ENCODE data around the gene PPP2R5A. TPM values are rescaled to one million over a fixed set of nuclear protein-coding genes. Genes with fewer than 3 reads are reported as not detected.

The PPP2R5A gene
- total RNA-seq, 2 experiments from 2014 or later = 44.3 to 46.2 TPM

DNA sequence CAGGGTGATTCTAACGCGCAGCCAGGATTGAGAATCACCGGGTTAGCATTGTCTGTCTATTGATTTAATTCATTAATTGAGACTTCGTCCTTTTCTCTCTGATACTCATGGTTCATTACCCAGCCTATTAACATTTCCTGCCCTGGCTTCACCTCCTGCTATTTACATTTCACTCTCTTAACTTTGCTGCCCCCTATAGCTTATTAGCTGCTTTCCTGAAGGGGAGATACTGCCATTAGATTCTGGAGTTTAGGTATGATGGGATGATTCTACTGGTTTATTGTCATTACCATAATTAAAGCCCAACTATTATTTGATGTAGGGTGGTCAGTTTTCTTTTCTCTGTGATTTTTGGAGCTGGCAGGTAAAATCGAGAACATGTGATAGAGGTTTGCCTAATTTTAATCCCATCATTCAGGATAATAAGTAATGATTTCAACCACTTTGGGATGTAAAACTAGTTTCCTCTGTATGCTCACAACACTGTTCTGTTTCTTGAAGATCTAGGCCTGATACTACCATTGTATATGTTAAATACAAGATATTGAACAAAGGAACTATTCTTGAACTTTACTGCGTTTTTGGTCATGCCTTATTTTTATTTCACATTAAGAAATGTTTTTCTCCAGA, 6.4 kb downstream of the PPP2R5A start:
- Histone ChIP-seq H3K9me3 (ENCODE audit: control insufficient read depth in 1 of 2, insufficient read depth in 1 of 2, low read length in 2 of 2) (no peaks in the 10 kb centered on the region), H3K27ac (ENCODE audit: low read depth in 1 of 2, low read length in 2 of 2) (no peak overlapping the region), H3K4me1 (ENCODE audit: insufficient read depth, low read length) (peaks cover 32% of the 10 kb centered on the region), H3K4me3 (ENCODE audit: low read length) (no peak overlapping the region), H3K27me3 (ENCODE audit: control insufficient read depth in 1 of 2, insufficient read depth in 2 of 2, low read length in 2 of 2) (no peaks in the 10 kb centered on the region), H3K36me3 (ENCODE audit: insufficient read depth, low read length) (no peaks in the 10 kb centered on the region)
- intact Hi-C loops (cut with DNase I, micrococcal nuclease) = loop anchor here (1.0 to 5.0 kb wide), 6 partner anchors 36 to 614 kb away; partner anchors contain the start of gene NEK2 (in 1 of the 2)
- H3K9me3 Mint-ChIP-seq = no peaks in the 10 kb centered on the region
- H3K36me3 Mint-ChIP-seq (ENCODE audit: low read depth) = peaks cover 6% of the 10 kb centered on the region
- H3K4me1 Mint-ChIP-seq (ENCODE audit: low read depth) = peaks cover 84% of the 10 kb centered on the region
- TF ChIP-seq, protein P1, sequence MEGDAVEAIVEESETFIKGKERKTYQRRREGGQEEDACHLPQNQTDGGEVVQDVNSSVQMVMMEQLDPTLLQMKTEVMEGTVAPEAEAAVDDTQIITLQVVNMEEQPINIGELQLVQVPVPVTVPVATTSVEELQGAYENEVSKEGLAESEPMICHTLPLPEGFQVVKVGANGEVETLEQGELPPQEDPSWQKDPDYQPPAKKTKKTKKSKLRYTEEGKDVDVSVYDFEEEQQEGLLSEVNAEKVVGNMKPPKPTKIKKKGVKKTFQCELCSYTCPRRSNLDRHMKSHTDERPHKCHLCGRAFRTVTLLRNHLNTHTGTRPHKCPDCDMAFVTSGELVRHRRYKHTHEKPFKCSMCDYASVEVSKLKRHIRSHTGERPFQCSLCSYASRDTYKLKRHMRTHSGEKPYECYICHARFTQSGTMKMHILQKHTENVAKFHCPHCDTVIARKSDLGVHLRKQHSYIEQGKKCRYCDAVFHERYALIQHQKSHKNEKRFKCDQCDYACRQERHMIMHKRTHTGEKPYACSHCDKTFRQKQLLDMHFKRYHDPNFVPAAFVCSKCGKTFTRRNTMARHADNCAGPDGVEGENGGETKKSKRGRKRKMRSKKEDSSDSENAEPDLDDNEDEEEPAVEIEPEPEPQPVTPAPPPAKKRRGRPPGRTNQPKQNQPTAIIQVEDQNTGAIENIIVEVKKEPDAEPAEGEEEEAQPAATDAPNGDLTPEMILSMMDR (IDR thresholded peaks at IDR 0.05) = peak; percentile 75
- CTCF ChIA-PET = interaction anchor here (0.6 to 2.9 kb wide), 12 partner anchors 9 to 611 kb away, joined by 3 to 25 read pairs (median 4); partner anchors contain the start of genes DTL and INTS7
- peak; percentile 73 for ATAC-seq (ENCODE audit: poor library complexity)
- DNase-seq = peak in 3 of 14 experiments; percentile 74 to 80 (median 79)
- H3K4me3 Mint-ChIP-seq = peak overlapping the region; percentile 66
- peak overlapping the region; percentile 24 for H3K27ac Mint-ChIP-seq
- H3K27me3 Mint-ChIP-seq = no peaks in the 10 kb centered on the region
- POLR2A ChIA-PET = interaction anchor here (0.8 to 1.0 kb wide), 3 partner anchors 16 to 220 kb away, joined by 4 to 5 read pairs (median 4); no protein-coding TSS in a partner anchor

DNA sequence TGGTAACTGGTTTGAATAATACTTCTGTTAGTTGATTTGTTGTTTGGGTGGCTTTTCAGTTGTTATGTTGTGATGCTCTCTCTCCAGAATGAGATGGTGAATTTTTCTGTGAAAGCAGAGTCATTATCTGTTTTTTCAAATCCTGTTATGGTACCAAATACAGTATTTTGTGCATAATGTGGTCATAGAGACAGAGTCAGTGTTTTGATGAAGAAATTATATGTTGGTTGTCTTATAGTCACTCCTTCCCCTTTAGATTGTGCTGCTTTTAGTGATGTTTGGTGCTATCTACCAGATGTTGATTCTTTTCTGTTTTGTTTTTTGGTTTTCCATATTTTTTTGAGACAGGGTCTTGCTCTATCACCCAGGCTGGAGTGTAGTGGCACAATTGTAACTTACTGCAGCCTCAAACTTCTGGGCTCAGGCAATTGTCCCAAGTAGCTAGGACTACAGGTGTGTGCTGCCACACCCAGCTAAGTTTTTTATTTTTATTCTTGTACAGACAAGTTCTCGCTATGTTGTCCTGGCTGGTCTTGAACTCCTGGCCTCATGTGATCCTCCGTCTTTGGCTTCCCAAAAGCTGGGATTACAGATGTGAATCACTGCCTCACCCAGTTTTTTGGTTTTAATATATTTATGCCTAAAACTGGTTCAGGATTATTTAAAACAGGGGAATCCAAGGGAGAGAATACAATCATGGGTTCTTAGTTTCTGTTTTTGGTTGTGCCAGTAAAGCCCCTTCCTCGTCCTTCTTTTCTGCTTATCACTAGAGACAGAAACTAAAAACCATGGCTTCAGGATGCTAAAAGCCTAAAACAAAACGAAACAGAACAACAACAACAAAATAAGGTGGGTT, 7.3 kb downstream of the PPP2R5A start:
- H3K9me3 ChIP-seq (ENCODE audit: control insufficient read depth in 1 of 2, insufficient read depth in 1 of 2, low read length in 2 of 2) = no peaks in the 10 kb centered on the region
- H3K4me3 ChIP-seq (ENCODE audit: low read length) = no peak overlapping the region
- H3K27me3 Mint-ChIP-seq = no peaks in the 10 kb centered on the region
- no peaks in the 10 kb centered on the region for H3K27me3 ChIP-seq (ENCODE audit: control insufficient read depth in 1 of 2, insufficient read depth in 2 of 2, low read length in 2 of 2)
- peaks cover 86% of the 10 kb centered on the region for H3K4me1 Mint-ChIP-seq (ENCODE audit: low read depth)
- no peak overlapping the region for H3K27ac Mint-ChIP-seq
- no peak overlapping the region for H3K27ac ChIP-seq (ENCODE audit: low read depth in 1 of 2, low read length in 2 of 2)
- ChIA-PET CTCF (interaction anchor here (0.6 to 2.9 kb wide), 9 partner anchors 14 to 612 kb away, joined by 3 to 25 read pairs (median 5); no protein-coding TSS in a partner anchor), POLR2A (no interaction called here)
- intact Hi-C loops (cut with DNase I, micrococcal nuclease) = loop anchor here (5.0 kb wide), 4 partner anchors 35 to 615 kb away; partner anchors contain the start of gene NEK2 (in 1 of the 2)
- no peaks in the 10 kb centered on the region for H3K36me3 Mint-ChIP-seq (ENCODE audit: low read depth)
- peak overlapping the region; percentile 66 for H3K4me3 Mint-ChIP-seq
- no peaks in the 10 kb centered on the region for H3K36me3 ChIP-seq (ENCODE audit: insufficient read depth, low read length)
- DNase-seq (no peak), ATAC-seq (ENCODE audit: poor library complexity) (no peak)
- peaks cover 35% of the 10 kb centered on the region for H3K4me1 ChIP-seq (ENCODE audit: insufficient read depth, low read length)
- H3K9me3 Mint-ChIP-seq = no peaks in the 10 kb centered on the region
- TF ChIP-seq, protein P1 (IDR thresholded peaks at IDR 0.05) = no peak

DNA sequence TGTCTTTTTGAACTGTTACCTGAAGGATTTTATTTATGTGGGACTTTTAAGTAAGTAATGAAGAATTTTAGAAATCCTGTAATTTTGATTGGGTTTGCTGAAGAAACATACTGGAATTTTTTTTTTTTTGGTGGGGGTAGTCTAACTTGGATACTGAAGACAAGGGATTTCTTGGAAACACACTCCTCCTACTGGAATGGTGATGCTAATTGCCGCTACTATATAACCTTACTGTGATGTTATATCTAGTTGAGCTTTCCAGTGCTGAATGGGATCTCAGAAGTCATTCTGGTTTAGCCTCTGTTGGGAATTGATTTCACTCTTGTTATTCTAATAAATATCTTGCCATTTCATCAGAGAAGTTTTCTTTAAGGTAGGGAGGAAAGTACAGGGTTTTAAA, 8.4 kb downstream of the PPP2R5A start:
- no peak for ATAC-seq (ENCODE audit: poor library complexity)
- Mint-ChIP-seq H3K27me3 (no peaks in the 10 kb centered on the region), H3K27ac (no peak overlapping the region), H3K4me3 (no peak overlapping the region), H3K4me1 (ENCODE audit: low read depth) (peaks cover 80% of the 10 kb centered on the region), H3K36me3 (ENCODE audit: low read depth) (no peaks in the 10 kb centered on the region), H3K9me3 (no peaks in the 10 kb centered on the region)
- CTCF ChIA-PET = interaction anchor here (0.6 to 2.0 kb wide), 4 partner anchors 21 to 259 kb away, joined by 3 to 5 read pairs (median 3); partner anchors contain the start of gene INTS7
- Histone ChIP-seq H3K4me3 (ENCODE audit: low read length) (no peak overlapping the region), H3K36me3 (ENCODE audit: insufficient read depth, low read length) (no peaks in the 10 kb centered on the region), H3K27me3 (ENCODE audit: control insufficient read depth in 1 of 2, insufficient read depth in 2 of 2, low read length in 2 of 2) (no peaks in the 10 kb centered on the region), H3K9me3 (ENCODE audit: control insufficient read depth in 1 of 2, insufficient read depth in 1 of 2, low read length in 2 of 2) (no peaks in the 10 kb centered on the region), H3K27ac (ENCODE audit: low read depth in 1 of 2, low read length in 2 of 2) (no peak overlapping the region), H3K4me1 (ENCODE audit: insufficient read depth, low read length) (peaks cover 29% of the 10 kb centered on the region)
- TF ChIP-seq, protein P1 (IDR thresholded peaks at IDR 0.05) = no peak
- no peak for DNase-seq
- intact Hi-C loops (cut with DNase I, micrococcal nuclease) = loop anchor here (5.0 kb wide), 4 partner anchors 34 to 616 kb away; partner anchors contain the start of gene NEK2 (in 1 of the 2)
- POLR2A ChIA-PET = interaction anchor here (0.7 to 1.4 kb wide), 2 partner anchors 7 to 590 kb away, joined by 3 to 8 read pairs; partner anchors contain the start of gene PPP2R5A

All from CD4-positive, alpha-beta T cell (primary cell).